Liver (tissue), 9 donors: Measurements from ENCODE around the gene CNEP1R1. TPM values are rescaled to one million over a fixed set of nuclear protein-coding genes. Genes with fewer than 3 reads are reported as not detected.

Experiments used
- DNase-seq: peaks from one replicate; pipeline ENCODE4 v3.0.0-alpha.2; 2017; ENCODE audit warnings: low spot score
- H3K27ac ChIP-seq, 2 donors: one replicate each; pipeline ENCODE4 v1.7.0; 2013; ENCODE audit warnings: inconsistent platforms in 2 of 2, low read length in 2 of 2, control low read depth in 1 of 2, low read depth in 1 of 2, mild to moderate bottlenecking in 1 of 2
- H3K27me3 ChIP-seq, 4 donors: one replicate each; pipeline versions ENCODE4 v1.6.1 to v1.7.0; 2013; ENCODE audit warnings: low read length in 3 of 4, inconsistent platforms in 1 of 4, mild to moderate bottlenecking in 1 of 4, moderate library complexity in 1 of 4; ENCODE audit not compliant: control insufficient read depth in 4 of 4, insufficient read depth in 4 of 4
- H3K36me3 ChIP-seq, 4 donors: one replicate each; pipeline versions ENCODE4 v1.6.1 to v1.7.0; 2013; ENCODE audit warnings: low read length in 3 of 4, mild to moderate bottlenecking in 3 of 4, low read depth in 1 of 4, moderate library complexity in 1 of 4; ENCODE audit not compliant: control insufficient read depth in 4 of 4, insufficient read depth in 3 of 4
- H3K4me1 ChIP-seq, 4 donors: one replicate each; pipeline versions ENCODE4 v1.6.1 to v1.7.0; 2013; ENCODE audit warnings: low read length in 3 of 4, mild to moderate bottlenecking in 3 of 4, moderate library complexity in 1 of 4; ENCODE audit not compliant: control insufficient read depth in 4 of 4, insufficient read depth in 4 of 4
- H3K4me3 ChIP-seq, 3 donors: one replicate each; pipeline versions ENCODE4 v1.6.1 to v1.7.0; 2013; ENCODE audit warnings: low read length in 3 of 3, control low read depth in 1 of 3, low read depth in 1 of 3, mild to moderate bottlenecking in 1 of 3
- H3K9ac ChIP-seq, 2 donors: one replicate each; pipeline ENCODE4 v1.7.0; 2013; ENCODE audit warnings: low read length in 2 of 2, mild to moderate bottlenecking in 2 of 2, moderate library complexity in 2 of 2, control low read depth in 1 of 2, low read depth in 1 of 2
- H3K9me3 ChIP-seq, 4 donors: one replicate each; pipeline versions ENCODE4 v1.6.1 to v1.7.0; 2013; ENCODE audit warnings: low read length in 3 of 4; ENCODE audit not compliant: control insufficient read depth in 4 of 4
- EGR1 ChIP-seq, 2 donors: IDR thresholded peaks; 2 replicates each; pipeline ENCODE4 v1.6.1; 2016 to 2018; ENCODE audit warnings: antibody characterized with exemption in 2 of 2, low read depth in 2 of 2
- FOXA2 ChIP-seq: IDR thresholded peaks from 2 replicates; pipeline ENCODE4 v1.6.1; 2016; ENCODE audit warnings: antibody characterized with exemption
- GABPA ChIP-seq, 2 donors: IDR thresholded peaks in 1 of 2; conservative IDR thresholded peaks in 1 of 2; 2 replicates each; pipeline ENCODE4 v1.6.1; 2016; ENCODE audit warnings: antibody characterized with exemption in 2 of 2, mild to moderate bottlenecking in 1 of 2, moderate library complexity in 1 of 2
- HNF4A ChIP-seq, 2 donors: conservative IDR thresholded peaks; 2 replicates each; pipeline ENCODE4 v1.6.1; 2016; ENCODE audit warnings: antibody characterized with exemption in 2 of 2, mild to moderate bottlenecking in 2 of 2
- JUND ChIP-seq, 2 donors: IDR thresholded peaks; 2 replicates each; pipeline ENCODE4 v1.6.1; 2016; ENCODE audit warnings: antibody characterized with exemption in 2 of 2
- NR2F2 ChIP-seq: IDR thresholded peaks from 2 replicates; pipeline ENCODE4 v1.6.1; 2016; ENCODE audit warnings: antibody characterized with exemption
- RAD21 ChIP-seq, 2 donors: IDR thresholded peaks; 2 replicates each; pipeline ENCODE4 v1.6.1; 2016; ENCODE audit warnings: antibody characterized with exemption in 2 of 2, mild to moderate bottlenecking in 2 of 2
- RXRA ChIP-seq, 2 donors: IDR thresholded peaks; 2 replicates each; pipeline ENCODE4 v1.6.1; 2017 to 2018; ENCODE audit warnings: antibody characterized with exemption in 2 of 2, mild to moderate bottlenecking in 1 of 2
- SP1 ChIP-seq: IDR thresholded peaks from 2 replicates; pipeline ENCODE4 v1.6.1; 2018; ENCODE audit warnings: antibody characterized with exemption, mild to moderate bottlenecking
- TAF1 ChIP-seq: conservative IDR thresholded peaks from 2 replicates; pipeline ENCODE4 v1.6.1; 2016; ENCODE audit warnings: antibody characterized with exemption, mild to moderate bottlenecking
- YY1 ChIP-seq: IDR thresholded peaks from 2 replicates; pipeline ENCODE4 v1.6.1; 2016; ENCODE audit warnings: antibody characterized with exemption, mild to moderate bottlenecking
- WGBS: extraction: QIAGEN DNeasy Blood & Tissue Kit; methylation state at CpG from one replicate; pipeline ENCODE4 v1.1.7; 2013; 5-methylcytosine and 5-hydroxymethylcytosine counted together
- polyA plus RNA-seq, 2 donors: library from polyadenylated mRNA; stranded (reverse) in 1 of 2; unstranded in 1 of 2; fragments of 200-250 nt in 1 of 2; fragments of >200 nt in 1 of 2; fragmentation: Nextera tagmentation in 1 of 2; extraction: Ambion mirVana in 1 of 2; gene quantifications; one replicate each; pipeline versions ENCODE4 v1.2.1 to v1.2.3, GENCODE V29; 2013 to 2015
- total RNA-seq, 2 donors: library from RNA; depleted of rRNA; stranded (reverse); fragments of >200 nt; gene quantifications; one replicate each; pipeline ENCODE4 v1.2.3, GENCODE V29; 2014
- TF ChIP-seq, protein P1 (sequence below): IDR thresholded peaks from 2 replicates; pipeline ENCODE4 v1.6.1; 2016; ENCODE audit warnings: antibody characterized with exemption, mild to moderate bottlenecking
- TF ChIP-seq, protein P2 (sequence below): IDR thresholded peaks from 2 replicates; pipeline ENCODE4 v1.6.1; 2016; ENCODE audit warnings: antibody characterized with exemption
- TF ChIP-seq, protein P3 (sequence below): IDR thresholded peaks from 2 replicates; pipeline ENCODE4 v1.6.1; 2016; ENCODE audit warnings: antibody characterized with exemption
- donor health status: healthy.
- donor health status: healthy.
- donor health status: healthy.
- donor health status: healthy.
- donor health status: healthy.

The CNEP1R1 gene
- total and polyA plus RNA-seq, 4 donors, result 4.2 to 21.6 (median 8.8) TPM

DNA sequence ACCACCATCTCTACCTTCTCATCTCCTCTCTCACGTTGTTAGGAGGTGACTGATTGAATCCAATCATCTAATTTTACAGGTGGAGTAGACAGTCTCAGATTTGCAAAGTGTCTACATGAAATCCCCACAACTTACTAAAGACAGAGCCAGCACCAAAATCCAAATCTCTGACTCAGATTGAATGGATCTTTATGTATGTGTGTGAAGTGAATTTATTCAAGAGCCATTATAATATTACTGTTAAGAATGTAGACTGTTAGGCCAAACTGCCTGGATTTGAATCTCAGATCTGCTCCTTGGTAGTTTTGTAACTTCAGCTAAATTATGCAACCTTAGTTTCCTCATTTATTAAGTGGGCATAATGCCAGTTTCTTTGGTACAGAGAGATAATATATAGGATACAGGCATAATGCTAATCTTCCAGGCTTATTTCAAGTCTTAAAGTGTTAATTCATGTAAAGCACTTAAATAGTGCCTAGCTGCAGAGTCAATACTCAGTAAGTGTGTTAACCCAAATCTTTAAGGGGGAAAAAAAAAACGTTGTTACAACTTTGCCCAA lies 12.7 kb downstream of the CNEP1R1 start:
- H3K27ac ChIP-seq, result peak overlapping the region in 1 of 2 donors; percentile 33
- H3K9me3 ChIP-seq, result no peaks in the 10 kb centered on the region
- peaks cover 0 to 5% (median 0%) of the 10 kb centered on the region in 4 donors for H3K36me3 ChIP-seq
- H3K27me3 ChIP-seq, result no peaks in the 10 kb centered on the region
- no peak for DNase-seq
- peak overlapping the region in 1 of 2 donors; percentile 51 for H3K9ac ChIP-seq
- 45% methylated on average over 2 of the region's 2 CpGs for WGBS
- TF ChIP-seq FOXA2, result no peak
- no peak for TF ChIP-seq YY1
- TF ChIP-seq RXRA (IDR thresholded peaks at IDR 0.05), result no peak
- no peak for TF ChIP-seq GABPA (IDR thresholded peaks at IDR 0.05 in 1 of 2, conservative IDR thresholded peaks at IDR 0.05 in 1 of 2)
- TF ChIP-seq, protein P1, sequence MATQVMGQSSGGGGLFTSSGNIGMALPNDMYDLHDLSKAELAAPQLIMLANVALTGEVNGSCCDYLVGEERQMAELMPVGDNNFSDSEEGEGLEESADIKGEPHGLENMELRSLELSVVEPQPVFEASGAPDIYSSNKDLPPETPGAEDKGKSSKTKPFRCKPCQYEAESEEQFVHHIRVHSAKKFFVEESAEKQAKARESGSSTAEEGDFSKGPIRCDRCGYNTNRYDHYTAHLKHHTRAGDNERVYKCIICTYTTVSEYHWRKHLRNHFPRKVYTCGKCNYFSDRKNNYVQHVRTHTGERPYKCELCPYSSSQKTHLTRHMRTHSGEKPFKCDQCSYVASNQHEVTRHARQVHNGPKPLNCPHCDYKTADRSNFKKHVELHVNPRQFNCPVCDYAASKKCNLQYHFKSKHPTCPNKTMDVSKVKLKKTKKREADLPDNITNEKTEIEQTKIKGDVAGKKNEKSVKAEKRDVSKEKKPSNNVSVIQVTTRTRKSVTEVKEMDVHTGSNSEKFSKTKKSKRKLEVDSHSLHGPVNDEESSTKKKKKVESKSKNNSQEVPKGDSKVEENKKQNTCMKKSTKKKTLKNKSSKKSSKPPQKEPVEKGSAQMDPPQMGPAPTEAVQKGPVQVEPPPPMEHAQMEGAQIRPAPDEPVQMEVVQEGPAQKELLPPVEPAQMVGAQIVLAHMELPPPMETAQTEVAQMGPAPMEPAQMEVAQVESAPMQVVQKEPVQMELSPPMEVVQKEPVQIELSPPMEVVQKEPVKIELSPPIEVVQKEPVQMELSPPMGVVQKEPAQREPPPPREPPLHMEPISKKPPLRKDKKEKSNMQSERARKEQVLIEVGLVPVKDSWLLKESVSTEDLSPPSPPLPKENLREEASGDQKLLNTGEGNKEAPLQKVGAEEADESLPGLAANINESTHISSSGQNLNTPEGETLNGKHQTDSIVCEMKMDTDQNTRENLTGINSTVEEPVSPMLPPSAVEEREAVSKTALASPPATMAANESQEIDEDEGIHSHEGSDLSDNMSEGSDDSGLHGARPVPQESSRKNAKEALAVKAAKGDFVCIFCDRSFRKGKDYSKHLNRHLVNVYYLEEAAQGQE, result no peak
- TF ChIP-seq RAD21 (IDR thresholded peaks at IDR 0.05), result no peak
- no peak for TF ChIP-seq TAF1
- no peak for TF ChIP-seq SP1
- TF ChIP-seq, protein P2, sequence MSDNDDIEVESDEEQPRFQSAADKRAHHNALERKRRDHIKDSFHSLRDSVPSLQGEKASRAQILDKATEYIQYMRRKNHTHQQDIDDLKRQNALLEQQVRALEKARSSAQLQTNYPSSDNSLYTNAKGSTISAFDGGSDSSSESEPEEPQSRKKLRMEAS, result no peak
- TF ChIP-seq, protein P3, sequence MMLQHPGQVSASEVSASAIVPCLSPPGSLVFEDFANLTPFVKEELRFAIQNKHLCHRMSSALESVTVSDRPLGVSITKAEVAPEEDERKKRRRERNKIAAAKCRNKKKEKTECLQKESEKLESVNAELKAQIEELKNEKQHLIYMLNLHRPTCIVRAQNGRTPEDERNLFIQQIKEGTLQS, result no peak
- TF ChIP-seq NR2F2, result no peak
- TF ChIP-seq JUND (IDR thresholded peaks at IDR 0.05), result no peak
- TF ChIP-seq HNF4A (conservative IDR thresholded peaks at IDR 0.05), result no peak
- no peak overlapping the region for H3K4me3 ChIP-seq
- H3K4me1 ChIP-seq, result peaks cover 3 to 9% (median 5%) of the 10 kb centered on the region in 4 donors

DNA sequence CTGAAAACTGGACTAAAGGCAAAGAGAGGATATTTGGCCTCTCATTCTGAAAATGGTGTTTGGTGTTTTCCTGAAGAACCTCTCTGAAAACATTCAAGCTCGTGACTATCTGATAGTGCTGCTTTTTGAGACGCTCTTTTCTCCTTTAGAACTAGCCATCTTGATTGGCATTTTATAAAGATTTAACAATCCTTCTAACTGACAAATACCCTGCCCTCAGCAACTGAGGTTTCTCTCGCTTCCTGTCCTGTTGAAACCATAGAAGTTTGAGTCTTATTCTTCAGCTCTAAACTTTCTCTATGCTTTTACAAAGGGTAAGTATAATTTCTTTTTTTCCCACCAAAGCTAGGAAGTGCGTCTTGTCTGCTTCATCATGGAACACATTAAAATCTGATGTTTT lies 13.3 kb downstream of the CNEP1R1 start:
- no peak overlapping the region for H3K27ac ChIP-seq
- no peak overlapping the region for H3K9ac ChIP-seq
- H3K4me3 ChIP-seq, result no peak overlapping the region

More for the DNA sequence above, 13.3 kb downstream of the CNEP1R1 start:
- DNase-seq, result no peak
- WGBS, result 83% methylated on average over 4 of the region's 4 CpGs
- Histone ChIP-seq H3K36me3 (peaks cover 0 to 5% (median 0%) of the 10 kb centered on the region in 4 donors), H3K27me3 (no peaks in the 10 kb centered on the region), H3K9me3 (no peaks in the 10 kb centered on the region), H3K4me1 (peaks cover 3 to 9% (median 5%) of the 10 kb centered on the region in 4 donors)
- TF ChIP-seq FOXA2 (no peak), SP1 (no peak), NR2F2 (no peak), TAF1 (no peak), GABPA (IDR thresholded peaks at IDR 0.05 in 1 of 2, conservative IDR thresholded peaks at IDR 0.05 in 1 of 2) (no peak), EGR1 (IDR thresholded peaks at IDR 0.05; ENCODE audit: low read depth in 2 of 2) (no peak), JUND (IDR thresholded peaks at IDR 0.05) (no peak)
- TF ChIP-seq, protein P2, result no peak
